Measurements from ENCODE around the gene INCENP. TPM values are rescaled to one million over a fixed set of nuclear protein-coding genes. Genes with fewer than 3 reads are reported as not detected.

The INCENP gene
- total RNA-seq (2022), result 101 and 110 TPM in 2 replicates
- percentile 75 among the genes with signal in this experiment for Bru-seq, nascent RNA
- percentile 77 among the genes with signal in this experiment for BruChase-seq, experiment 1, labeled RNA remaining after a 2-hour chase
- percentile 81 among the genes with signal in this experiment for BruChase-seq, experiment 2, labeled RNA remaining after a 6-hour chase
- long read RNA-seq, partial matches to known transcripts, result 1 of 8 reads
- long read RNA-seq, other reads (novel, unspliced or antisense), result 7 of 8 reads

DNA sequence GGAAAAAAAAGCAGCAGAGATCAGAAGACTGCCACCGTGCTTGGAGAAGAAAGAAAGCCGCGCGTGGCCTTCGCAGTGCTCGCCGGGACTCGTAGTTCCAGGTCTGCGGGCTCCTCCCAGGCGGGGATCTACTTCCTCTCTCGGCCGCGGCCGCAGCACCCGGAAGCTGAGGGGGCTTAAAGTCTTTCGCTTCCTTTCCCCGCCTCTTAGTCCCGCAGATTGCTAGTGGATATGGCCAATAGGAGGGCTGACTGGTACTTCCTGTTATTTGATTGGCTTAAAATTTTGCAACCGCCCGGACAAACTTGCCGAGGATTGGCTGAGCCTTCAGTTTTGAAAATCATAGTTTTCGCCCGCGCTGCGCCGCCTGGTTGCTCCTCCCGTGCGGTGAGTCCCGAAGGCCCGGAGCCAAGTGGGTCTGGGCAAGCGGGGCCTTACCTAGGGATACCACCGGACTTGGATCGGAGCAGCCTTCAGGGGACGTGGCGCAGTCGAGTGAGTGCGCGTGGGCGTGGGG lies at the start of gene INCENP:
TSS of gene INCENP (plus strand) at position 343 of the 517 bp plus-strand sequence. CDS start 4,151 bp downstream, outside the sequence.
- H3K4me3 Mint-ChIP-seq (ENCODE audit: unreplicated experiment), result peak within 1 kb of the TSS; percentile 98
- H3K27ac Mint-ChIP-seq (ENCODE audit: unreplicated experiment), result peak within 1 kb of the TSS; percentile 98
- BruUV-seq (replicated peaks), result no TSS peak
- H3K27me3 ChIP-seq (replicated peaks; ENCODE audit: control insufficient read depth, insufficient read depth, low read length), result no peaks in the 10 kb centered on the region
- H3K9me3 ChIP-seq, result no peaks in the 10 kb centered on the region
- peak within 1 kb of the TSS; percentile 96 for H3K4me3 ChIP-seq (ENCODE audit: low read depth, low read length)
- intact Hi-C loops (cut with micrococcal nuclease; ENCODE audit: unreplicated experiment), result loop anchor here (1.0 kb wide), 1 partner anchor 11 kb away; no protein-coding TSS in a partner anchor
- H3K36me3 Mint-ChIP-seq (ENCODE audit: insufficient read depth, unreplicated experiment), result peaks cover 33% of the 10 kb centered on the region
- peaks cover 1% of the 10 kb centered on the region; the same call in 1 of the 2 replicates for H3K36me3 ChIP-seq (ENCODE audit: control insufficient read depth, insufficient read depth, low read length)
- H3K4me1 Mint-ChIP-seq (ENCODE audit: low read depth, unreplicated experiment), result peaks cover 14% of the 10 kb centered on the region
- H3K27me3 Mint-ChIP-seq (ENCODE audit: insufficient read depth, unreplicated experiment), result no peaks in the 10 kb centered on the region
- CTCF ChIA-PET, result interaction anchor here (0.9 to 1.0 kb wide), 2 partner anchors 16 to 42 kb away, joined by 5 to 7 read pairs; no protein-coding TSS in a partner anchor
- POLR2A ChIA-PET, result interaction anchor here (1.0 to 1.4 kb wide), 5 partner anchors 11 to 332 kb away, joined by 3 to 7 read pairs (median 4); partner anchors contain the start of genes FTH1 and TMEM258
- H3K4me1 ChIP-seq, result peaks cover 5% of the 10 kb centered on the region
- DNase-seq, result peak; percentile 97 to 98
- H3K9me3 Mint-ChIP-seq (ENCODE audit: unreplicated experiment), result no peaks in the 10 kb centered on the region
- TF ChIP-seq, protein P1, sequence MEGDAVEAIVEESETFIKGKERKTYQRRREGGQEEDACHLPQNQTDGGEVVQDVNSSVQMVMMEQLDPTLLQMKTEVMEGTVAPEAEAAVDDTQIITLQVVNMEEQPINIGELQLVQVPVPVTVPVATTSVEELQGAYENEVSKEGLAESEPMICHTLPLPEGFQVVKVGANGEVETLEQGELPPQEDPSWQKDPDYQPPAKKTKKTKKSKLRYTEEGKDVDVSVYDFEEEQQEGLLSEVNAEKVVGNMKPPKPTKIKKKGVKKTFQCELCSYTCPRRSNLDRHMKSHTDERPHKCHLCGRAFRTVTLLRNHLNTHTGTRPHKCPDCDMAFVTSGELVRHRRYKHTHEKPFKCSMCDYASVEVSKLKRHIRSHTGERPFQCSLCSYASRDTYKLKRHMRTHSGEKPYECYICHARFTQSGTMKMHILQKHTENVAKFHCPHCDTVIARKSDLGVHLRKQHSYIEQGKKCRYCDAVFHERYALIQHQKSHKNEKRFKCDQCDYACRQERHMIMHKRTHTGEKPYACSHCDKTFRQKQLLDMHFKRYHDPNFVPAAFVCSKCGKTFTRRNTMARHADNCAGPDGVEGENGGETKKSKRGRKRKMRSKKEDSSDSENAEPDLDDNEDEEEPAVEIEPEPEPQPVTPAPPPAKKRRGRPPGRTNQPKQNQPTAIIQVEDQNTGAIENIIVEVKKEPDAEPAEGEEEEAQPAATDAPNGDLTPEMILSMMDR (IDR thresholded peaks at IDR 0.05; ENCODE audit: insufficient read depth in 1 of 2, low read depth in 1 of 2, low read length in 1 of 2, severe bottlenecking in 1 of 2, unreplicated experiment in 1 of 2), result no peak

GRCh38 chr11:62075438-62075837 lies 48.4 kb upstream of the INCENP start:
- no TSS peak for BruUV-seq (replicated peaks)
- Histone ChIP-seq H3K4me1 (no peaks in the 10 kb centered on the region), H3K4me3 (ENCODE audit: low read depth, low read length) (no peak overlapping the region), H3K27me3 (replicated peaks; ENCODE audit: control insufficient read depth, insufficient read depth, low read length) (no peaks in the 10 kb centered on the region), H3K9me3 (no peaks in the 10 kb centered on the region), H3K36me3 (ENCODE audit: control insufficient read depth, insufficient read depth, low read length) (no peaks in the 10 kb centered on the region)
- no peak overlapping the region for H3K4me3 Mint-ChIP-seq (ENCODE audit: unreplicated experiment)
- no peaks in the 10 kb centered on the region for H3K9me3 Mint-ChIP-seq (ENCODE audit: unreplicated experiment)
- no peaks in the 10 kb centered on the region for H3K36me3 Mint-ChIP-seq (ENCODE audit: insufficient read depth, unreplicated experiment)
- H3K27ac Mint-ChIP-seq (ENCODE audit: unreplicated experiment), result no peak overlapping the region
- no peaks in the 10 kb centered on the region for H3K27me3 Mint-ChIP-seq (ENCODE audit: insufficient read depth, unreplicated experiment)
- DNase-seq, result peak in 1 of 2 experiments; percentile 41
- TF ChIP-seq, protein P1 (IDR thresholded peaks at IDR 0.05; ENCODE audit: insufficient read depth in 1 of 2, low read depth in 1 of 2, low read length in 1 of 2, severe bottlenecking in 1 of 2, unreplicated experiment in 1 of 2), result no peak
- intact Hi-C loops (cut with micrococcal nuclease; ENCODE audit: unreplicated experiment), result no loop called here
- H3K4me1 Mint-ChIP-seq (ENCODE audit: low read depth, unreplicated experiment), result no peaks in the 10 kb centered on the region
- POLR2A ChIA-PET, result no interaction called here
- CTCF ChIA-PET, result no interaction called here

DNA sequence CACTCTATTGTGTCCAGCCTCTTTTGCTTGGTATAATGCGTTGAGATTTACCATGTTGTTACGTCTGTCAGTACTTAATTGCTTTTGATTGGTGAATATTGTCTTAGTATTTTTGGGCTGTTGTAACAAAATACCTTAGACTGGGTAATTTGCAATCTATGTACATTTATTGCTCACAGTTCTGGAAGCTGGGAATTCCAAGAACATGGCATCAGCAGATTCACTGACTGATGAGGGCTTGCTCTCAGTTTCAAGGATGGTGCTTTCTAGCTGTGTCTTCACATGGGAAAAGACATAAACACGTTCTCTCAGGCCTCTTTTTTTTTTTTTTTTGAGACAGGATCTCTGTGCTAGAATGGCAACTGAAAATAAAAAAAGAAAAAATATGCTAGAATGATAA lies 46.7 kb upstream of the INCENP start:
- no peaks in the 10 kb centered on the region for H3K27me3 Mint-ChIP-seq (ENCODE audit: insufficient read depth, unreplicated experiment)
- H3K36me3 Mint-ChIP-seq (ENCODE audit: insufficient read depth, unreplicated experiment), result no peaks in the 10 kb centered on the region
- no peaks in the 10 kb centered on the region for H3K4me1 Mint-ChIP-seq (ENCODE audit: low read depth, unreplicated experiment)
- no peaks in the 10 kb centered on the region for H3K9me3 Mint-ChIP-seq (ENCODE audit: unreplicated experiment)
- no peaks in the 10 kb centered on the region for H3K27me3 ChIP-seq (replicated peaks; ENCODE audit: control insufficient read depth, insufficient read depth, low read length)
- TF ChIP-seq, protein P1 (IDR thresholded peaks at IDR 0.05; ENCODE audit: insufficient read depth in 1 of 2, low read depth in 1 of 2, low read length in 1 of 2, severe bottlenecking in 1 of 2, unreplicated experiment in 1 of 2), result no peak
- no peaks in the 10 kb centered on the region for H3K4me1 ChIP-seq
- ChIA-PET CTCF (interaction anchor here (0.6 kb wide), 1 partner anchor 122 kb away, joined by 5 read pairs; no protein-coding TSS in a partner anchor), POLR2A (no interaction called here)
- no TSS peak for BruUV-seq (replicated peaks)
- no peak for DNase-seq
- no peak overlapping the region for H3K4me3 ChIP-seq (ENCODE audit: low read depth, low read length)
- H3K27ac Mint-ChIP-seq (ENCODE audit: unreplicated experiment), result no peak overlapping the region
- H3K9me3 ChIP-seq, result no peaks in the 10 kb centered on the region
- intact Hi-C loops (cut with micrococcal nuclease; ENCODE audit: unreplicated experiment), result no loop called here
- H3K36me3 ChIP-seq (ENCODE audit: control insufficient read depth, insufficient read depth, low read length), result no peaks in the 10 kb centered on the region
- H3K4me3 Mint-ChIP-seq (ENCODE audit: unreplicated experiment), result no peak overlapping the region

All from Caco-2 (cell line).